Activated CD4-positive, alpha-beta T cell treated with anti-CD3 and anti-CD28 coated beads, Interleukin-2, Interleukin-6, amounts not matched to agents 100 ng/mL and 50 ng/mL, durations not matched to agents 16 hours and 8 hours (primary cell): ENCODE results near the gene OR6S1.

Experiments
- DNase-seq: peaks from one replicate; pipeline ENCODE4 v3.0.0-alpha.2; 2020

OR6S1 gene, protein sequence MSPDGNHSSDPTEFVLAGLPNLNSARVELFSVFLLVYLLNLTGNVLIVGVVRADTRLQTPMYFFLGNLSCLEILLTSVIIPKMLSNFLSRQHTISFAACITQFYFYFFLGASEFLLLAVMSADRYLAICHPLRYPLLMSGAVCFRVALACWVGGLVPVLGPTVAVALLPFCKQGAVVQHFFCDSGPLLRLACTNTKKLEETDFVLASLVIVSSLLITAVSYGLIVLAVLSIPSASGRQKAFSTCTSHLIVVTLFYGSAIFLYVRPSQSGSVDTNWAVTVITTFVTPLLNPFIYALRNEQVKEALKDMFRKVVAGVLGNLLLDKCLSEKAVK

DNA sequence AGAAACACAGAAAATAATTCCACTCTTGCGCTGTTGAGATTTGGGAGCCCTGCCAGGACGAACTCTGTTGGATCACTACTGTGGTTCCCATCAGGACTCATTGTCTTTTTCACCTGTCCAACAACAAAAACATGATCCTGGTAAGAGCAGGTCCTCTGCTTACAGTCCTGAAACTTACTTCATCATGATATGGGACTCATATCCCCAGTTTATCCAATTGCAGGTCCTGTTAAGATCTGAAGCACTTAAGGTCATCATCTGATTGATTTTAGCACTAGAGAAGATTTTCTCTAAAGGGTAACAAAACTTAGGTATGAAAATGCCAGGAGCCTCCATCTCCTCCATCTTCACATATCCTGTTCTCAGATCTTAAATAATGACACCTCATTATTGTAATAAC is at the start of gene OR6S1:
Gene OR6S1 (minus strand): TSS at position 101 of the 400 bp plus-strand sequence. CDS start 0 bp downstream, at position 101.
- no peak for DNase-seq

DNA sequence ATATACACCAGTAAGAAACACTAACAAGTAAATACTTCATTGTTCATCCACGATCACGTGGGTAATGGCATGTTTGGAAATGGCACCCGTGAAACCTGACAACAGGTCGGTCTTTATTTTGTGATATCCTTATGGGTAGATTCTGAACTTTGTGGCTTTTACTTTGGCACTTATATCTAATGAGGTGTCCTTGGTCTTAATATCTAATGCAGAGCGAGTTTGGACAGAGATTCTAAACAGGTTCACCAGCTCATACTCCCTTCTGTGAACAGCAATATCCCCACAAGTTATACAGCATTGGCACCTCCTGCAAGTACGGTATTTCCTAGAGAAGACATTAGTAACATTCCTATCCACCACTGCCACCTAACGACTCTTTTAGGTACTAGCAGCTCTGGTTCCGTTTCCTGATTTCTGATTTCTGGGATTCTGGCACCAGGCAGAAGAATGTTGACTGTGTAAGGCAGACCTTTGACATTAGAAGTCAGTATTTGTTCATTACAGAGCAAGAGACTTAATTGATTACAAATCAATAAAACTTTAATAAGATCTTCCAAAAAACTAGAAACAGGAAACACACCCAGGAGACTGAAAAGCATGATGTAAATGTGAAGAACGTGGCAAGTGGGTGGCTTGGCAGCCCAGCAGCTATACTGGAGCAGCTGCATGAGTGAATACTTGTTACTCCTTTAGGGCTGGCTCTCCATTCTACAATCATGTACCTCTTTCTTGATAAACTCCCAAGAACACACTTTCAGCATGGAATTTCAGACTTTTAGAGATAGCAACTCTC is 49.6 kb upstream of the OR6S1 start:
- peak; percentile 77 for DNase-seq

DNA sequence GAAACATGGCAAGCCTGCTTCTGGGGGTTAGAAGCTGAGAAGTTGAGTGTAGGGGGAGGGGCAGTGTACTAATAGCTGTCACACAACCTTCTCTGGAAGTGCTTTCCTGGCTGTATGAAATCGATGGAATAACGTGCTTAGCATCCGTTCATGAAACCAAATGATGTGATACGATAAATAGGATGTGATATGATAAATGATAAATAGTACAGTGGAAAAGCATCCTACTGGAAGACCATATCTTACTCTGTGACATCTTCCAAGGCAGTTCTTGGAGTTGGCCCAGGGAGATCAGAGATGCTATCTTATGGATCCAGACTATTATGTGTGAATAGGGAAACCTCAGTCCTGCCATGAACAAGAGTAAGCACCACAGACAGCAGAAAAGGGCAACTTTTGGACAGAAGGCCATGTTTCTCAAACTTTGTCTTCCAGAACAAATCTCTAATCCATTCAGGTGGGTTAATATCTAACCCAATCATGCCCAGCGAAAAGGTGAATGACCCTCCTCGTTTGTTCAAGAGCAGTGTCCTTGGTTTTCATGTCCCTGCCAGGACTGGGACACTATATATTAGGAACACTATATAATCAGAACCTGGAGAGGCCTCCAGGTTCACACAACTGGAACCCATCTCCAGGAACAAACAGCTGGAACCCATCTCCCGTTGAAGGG is 46.8 kb upstream of the OR6S1 start, which contains the start of gene ANG:
Gene ANG (plus strand): TSS at position 598 of the 673 bp plus-strand sequence. CDS start 4,801 bp downstream, outside the sequence.
- DNase-seq = no peak

GRCh38 chr14:20687362-20688166 is 46.1 kb upstream of the OR6S1 start:
- no peak for DNase-seq

GRCh38 chr14:20686386-20687143 is 45.1 kb upstream of the OR6S1 start:
- no peak for DNase-seq

DNA sequence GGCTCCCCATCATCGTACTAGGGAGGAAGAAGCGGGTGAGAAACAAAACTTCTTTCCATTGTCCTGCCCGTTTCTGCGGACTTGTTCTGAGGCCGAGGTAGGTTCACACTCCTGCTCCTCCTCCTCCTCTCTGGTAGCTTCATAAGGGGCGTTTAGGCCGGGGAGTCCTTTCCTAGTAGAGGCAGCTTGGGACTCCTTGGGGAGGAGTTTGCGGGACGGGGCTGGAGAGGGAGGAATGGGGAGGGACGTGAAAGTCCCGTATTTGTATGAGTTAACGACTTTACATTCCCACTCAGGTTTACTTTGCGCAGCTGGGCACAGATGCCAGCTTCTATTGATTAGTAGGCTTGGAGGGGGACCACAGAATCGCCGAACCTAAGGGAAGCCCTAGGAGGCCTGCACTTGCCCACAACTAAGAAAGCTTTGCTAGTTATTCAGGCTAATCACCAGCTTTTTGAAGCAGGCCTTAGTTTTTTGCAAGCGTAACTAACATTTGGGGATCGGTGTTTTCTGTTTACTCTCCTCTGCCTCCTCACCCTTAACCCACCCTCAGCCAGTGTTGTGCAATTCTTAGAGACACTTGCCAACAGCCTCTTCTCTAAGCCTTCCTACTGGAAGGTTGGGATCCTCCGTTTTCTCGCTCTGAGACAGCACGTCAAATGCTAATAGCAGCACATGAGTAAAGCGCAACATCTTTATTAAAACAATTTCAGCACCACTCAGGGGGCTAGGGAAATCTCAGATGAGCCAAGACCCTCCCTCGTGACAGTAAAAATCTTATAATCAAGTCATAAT is 43.4 kb upstream of the OR6S1 start:
- DNase-seq = no peak

DNA sequence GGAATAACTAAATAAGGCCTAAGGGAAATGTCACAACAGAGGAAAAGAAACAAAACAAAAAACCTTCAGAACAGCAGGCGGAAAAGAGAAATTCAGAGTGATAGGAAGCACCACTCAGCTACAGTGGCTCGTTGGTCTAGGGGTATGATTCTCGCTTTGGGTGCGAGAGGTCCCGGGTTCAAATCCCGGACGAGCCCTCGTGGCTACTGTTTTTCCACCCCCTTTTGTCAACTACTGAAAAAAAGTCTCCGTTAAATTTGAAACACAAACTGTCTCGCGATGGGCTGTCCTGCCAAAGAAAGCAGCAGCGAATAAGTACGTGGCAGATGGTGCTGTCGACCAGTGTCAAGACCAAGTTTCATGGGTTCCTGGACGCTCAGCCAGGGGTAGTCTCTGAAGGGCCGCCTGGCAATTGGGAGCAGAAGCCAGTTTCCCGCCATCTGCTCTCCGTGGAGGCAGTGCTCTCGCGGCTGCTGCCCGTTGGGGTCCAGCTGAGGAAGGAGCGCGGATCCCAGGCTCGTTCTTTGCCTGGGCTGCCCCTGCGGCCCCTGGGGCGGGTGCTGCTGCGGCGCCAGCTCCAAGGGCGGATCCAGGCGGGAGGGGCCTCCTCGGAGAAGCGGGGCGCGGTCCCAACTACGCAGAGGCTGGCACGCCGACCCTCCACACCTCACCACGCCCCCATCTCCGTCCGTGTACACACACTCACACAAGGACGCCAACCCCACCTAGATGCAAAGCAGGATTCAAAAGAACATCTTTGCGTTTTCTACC is 42.6 kb upstream of the OR6S1 start, which contains the start of gene RNASE4:
Gene RNASE4 (plus strand): TSS at position 670 of the 771 bp plus-strand sequence. CDS start 14,812 bp downstream, outside the sequence.
- DNase-seq = peak; percentile 91

DNA sequence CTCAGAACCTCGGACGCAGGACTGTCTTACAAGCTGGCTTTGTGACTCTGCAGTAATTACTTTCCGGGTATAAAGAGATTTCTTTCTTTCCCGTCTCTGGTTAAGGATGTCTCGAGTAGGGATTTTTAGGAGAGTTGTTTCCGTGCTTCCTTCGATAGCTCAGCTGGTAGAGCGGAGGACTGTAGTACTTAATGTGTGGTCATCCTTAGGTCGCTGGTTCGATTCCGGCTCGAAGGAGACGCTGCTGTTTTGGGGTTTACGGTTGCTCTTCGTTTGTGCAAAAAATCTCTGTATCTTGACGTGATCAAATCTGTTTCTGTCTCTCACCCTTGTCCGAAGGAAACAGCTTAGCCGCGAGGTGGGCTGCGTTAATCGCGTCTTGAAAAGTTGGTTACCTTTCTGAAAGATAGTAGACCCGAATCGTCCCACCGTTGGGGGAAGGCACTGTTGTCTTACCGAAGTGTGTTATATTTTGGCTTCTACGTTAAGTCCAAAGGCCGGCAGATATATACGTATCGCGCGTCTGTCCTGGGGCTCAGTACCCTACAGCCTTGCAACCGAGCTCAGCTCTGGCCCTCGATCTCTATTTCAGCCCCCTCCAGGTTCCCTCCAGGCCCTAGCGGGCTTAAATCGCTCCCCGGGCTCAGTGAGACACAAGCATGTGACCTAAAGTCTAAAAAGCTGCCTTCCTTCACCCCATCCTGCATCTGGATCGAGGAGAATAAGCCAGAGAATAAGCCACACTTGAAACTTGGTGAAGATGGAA is 41.8 kb upstream of the OR6S1 start:
- peak; percentile 95 for DNase-seq

GRCh38 chr14:20682435-20683124 is 41.1 kb upstream of the OR6S1 start:
- DNase-seq = peak; percentile 91

- DNase-seq = no peak
Observed at GRCh38 chr14:20682127-20682434, 40.6 kb upstream of the OR6S1 start.

GRCh38 chr14:20681348-20682126 is 40.0 kb upstream of the OR6S1 start:
- DNase-seq = peak; percentile 95

- no peak for DNase-seq
Observed at GRCh38 chr14:20680843-20681347, 39.4 kb upstream of the OR6S1 start.

DNA sequence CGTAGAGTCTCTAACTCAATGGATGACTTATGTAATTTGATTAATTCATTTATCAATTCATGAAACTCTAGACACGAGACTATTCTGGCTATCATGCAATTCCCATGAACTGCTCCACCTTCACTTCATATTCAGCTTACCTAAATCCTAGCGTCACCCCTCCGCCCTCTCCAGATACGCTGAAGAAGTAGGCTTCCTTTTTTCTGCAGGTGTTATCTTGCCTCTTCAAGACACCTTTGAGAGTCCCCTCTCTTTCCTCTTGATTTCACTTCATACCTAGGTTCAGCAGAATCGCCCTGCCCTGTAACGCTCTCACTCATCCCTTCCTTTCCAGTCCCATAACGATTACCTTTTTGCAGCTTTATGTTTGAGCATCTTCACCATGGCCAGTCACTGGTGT is 38.9 kb upstream of the OR6S1 start:
- no peak for DNase-seq

GRCh38 chr14:20679907-20680306 is 38.4 kb upstream of the OR6S1 start:
- DNase-seq = no peak

DNA sequence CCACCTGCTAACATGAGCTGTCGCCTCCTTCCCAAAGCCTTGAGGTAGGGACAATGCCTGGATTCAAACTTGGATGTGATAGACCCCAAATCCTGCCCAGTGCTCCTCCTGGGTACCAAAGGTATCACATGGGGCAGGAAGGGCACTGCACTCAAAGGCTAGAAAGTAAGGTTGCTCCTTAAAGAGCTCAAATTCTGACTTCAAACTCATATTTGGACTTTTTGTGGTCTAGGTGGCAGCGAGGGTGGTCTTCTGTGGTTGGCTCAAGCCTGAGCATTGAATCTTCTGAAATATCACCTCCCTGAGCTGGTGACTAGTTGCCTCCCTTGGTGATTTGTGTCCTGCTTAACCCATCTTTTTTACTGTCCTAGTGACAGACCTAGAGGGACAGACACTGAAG is 34.6 kb upstream of the OR6S1 start:
- no peak for DNase-seq

DNA sequence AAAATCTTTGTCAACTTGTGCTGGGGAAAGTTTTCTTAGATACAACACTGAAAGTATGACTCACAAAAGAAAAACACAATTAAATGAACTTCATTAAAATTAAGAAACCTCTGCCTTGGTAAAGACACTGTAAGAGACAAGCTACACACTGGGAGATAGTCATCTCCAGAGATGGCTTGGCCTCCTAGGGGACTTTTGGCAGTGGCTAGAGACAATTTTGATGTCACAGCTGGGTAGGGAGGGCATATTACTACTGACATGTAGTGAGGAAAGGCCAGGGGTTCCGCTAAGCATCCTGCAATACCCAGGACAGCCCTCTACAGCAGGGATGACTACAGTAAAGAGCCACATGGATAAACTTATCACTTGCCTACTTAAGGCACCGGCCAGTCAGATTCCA is 34.2 kb upstream of the OR6S1 start:
- no peak for DNase-seq

DNA sequence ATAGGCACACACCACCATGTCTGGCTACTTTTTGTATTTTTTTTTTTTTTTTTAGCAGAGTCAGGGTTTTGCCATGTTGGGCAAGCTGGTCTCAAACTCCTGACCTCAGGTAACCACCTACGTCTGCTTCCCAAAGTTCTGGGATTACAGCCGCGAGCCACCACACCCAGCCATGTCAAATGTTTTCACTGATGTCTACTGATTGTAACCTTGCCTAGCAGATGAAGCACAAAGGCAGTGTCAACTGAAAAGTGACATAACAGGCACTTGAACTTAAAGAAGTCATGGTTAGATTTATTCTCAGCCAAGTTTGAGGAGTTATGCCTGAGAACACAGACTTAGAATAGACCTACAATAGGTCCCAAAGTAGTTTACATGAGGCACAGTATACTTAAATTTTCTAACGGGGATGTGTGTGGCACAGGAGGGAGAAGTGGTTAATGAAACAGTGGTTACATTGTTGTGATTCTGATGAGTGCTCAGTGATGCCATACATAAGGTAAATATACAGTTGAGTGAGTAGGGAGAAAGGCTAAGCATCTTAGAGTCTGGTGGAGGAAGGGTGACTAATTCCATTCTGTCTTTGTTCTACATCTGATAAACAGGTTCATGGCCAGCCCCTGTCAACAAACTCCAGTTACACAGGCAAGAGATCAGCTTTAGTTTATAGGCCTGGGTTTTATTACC is 30.2 kb upstream of the OR6S1 start:
- no peak for DNase-seq
